ENCODE measurements around the gene ACYP2.

ACYP2 gene

GRCh38 chr2:54308186-54308585, 192.8 kb downstream of the ACYP2 start:
- TF ChIP-seq FOXP2 (optimal IDR thresholded peaks at IDR 0.05; ENCODE audit: borderline replicate concordance, extremely low read depth, extremely low read length, insufficient read depth) (no peak), REST (IDR thresholded peaks at IDR 0.05; ENCODE audit: insufficient read depth in 1 of 2, low read depth in 2 of 2, low read length in 2 of 2) (no peak), POLR2AphosphoS5 (IDR thresholded peaks at IDR 0.05; ENCODE audit: low read depth, low read length) (no peak), SIN3A (IDR thresholded peaks at IDR 0.05; ENCODE audit: borderline replicate concordance, insufficient read depth, low read length) (no peak), TAF1 (IDR thresholded peaks at IDR 0.05; ENCODE audit: borderline replicate concordance, insufficient read depth, low read length) (no peak)

- no peak for TF ChIP-seq TAF1 (IDR thresholded peaks at IDR 0.05; ENCODE audit: borderline replicate concordance, insufficient read depth, low read length)
- no peak for TF ChIP-seq REST (IDR thresholded peaks at IDR 0.05; ENCODE audit: insufficient read depth in 1 of 2, low read depth in 2 of 2, low read length in 2 of 2)
- no peak for TF ChIP-seq POLR2AphosphoS5 (IDR thresholded peaks at IDR 0.05; ENCODE audit: low read depth, low read length)
- TF ChIP-seq SIN3A (IDR thresholded peaks at IDR 0.05; ENCODE audit: borderline replicate concordance, insufficient read depth, low read length), result no peak
- TF ChIP-seq FOXP2 (optimal IDR thresholded peaks at IDR 0.05; ENCODE audit: borderline replicate concordance, extremely low read depth, extremely low read length, insufficient read depth), result no peak
Observed at GRCh38 chr2:54308782-54309181, 193.4 kb downstream of the ACYP2 start.

- TF ChIP-seq TAF1 (IDR thresholded peaks at IDR 0.05; ENCODE audit: borderline replicate concordance, insufficient read depth, low read length) (no peak), REST (IDR thresholded peaks at IDR 0.05; ENCODE audit: insufficient read depth in 1 of 2, low read depth in 2 of 2, low read length in 2 of 2) (no peak), SIN3A (IDR thresholded peaks at IDR 0.05; ENCODE audit: borderline replicate concordance, insufficient read depth, low read length) (no peak), POLR2AphosphoS5 (IDR thresholded peaks at IDR 0.05; ENCODE audit: low read depth, low read length) (no peak), FOXP2 (optimal IDR thresholded peaks at IDR 0.05; ENCODE audit: borderline replicate concordance, extremely low read depth, extremely low read length, insufficient read depth) (no peak)
Observed at GRCh38 chr2:54310311-54310710, 194.9 kb downstream of the ACYP2 start.

GRCh38 chr2:54310961-54311360, 195.5 kb downstream of the ACYP2 start:
- TF ChIP-seq SIN3A (IDR thresholded peaks at IDR 0.05; ENCODE audit: borderline replicate concordance, insufficient read depth, low read length) (no peak), REST (IDR thresholded peaks at IDR 0.05; ENCODE audit: insufficient read depth in 1 of 2, low read depth in 2 of 2, low read length in 2 of 2) (no peak), FOXP2 (optimal IDR thresholded peaks at IDR 0.05; ENCODE audit: borderline replicate concordance, extremely low read depth, extremely low read length, insufficient read depth) (no peak), POLR2AphosphoS5 (IDR thresholded peaks at IDR 0.05; ENCODE audit: low read depth, low read length) (no peak), TAF1 (IDR thresholded peaks at IDR 0.05; ENCODE audit: borderline replicate concordance, insufficient read depth, low read length) (no peak)

- TF ChIP-seq POLR2AphosphoS5 (IDR thresholded peaks at IDR 0.05; ENCODE audit: low read depth, low read length) (no peak), SIN3A (IDR thresholded peaks at IDR 0.05; ENCODE audit: borderline replicate concordance, insufficient read depth, low read length) (no peak), TAF1 (IDR thresholded peaks at IDR 0.05; ENCODE audit: borderline replicate concordance, insufficient read depth, low read length) (no peak), REST (IDR thresholded peaks at IDR 0.05; ENCODE audit: insufficient read depth in 1 of 2, low read depth in 2 of 2, low read length in 2 of 2) (no peak), FOXP2 (optimal IDR thresholded peaks at IDR 0.05; ENCODE audit: borderline replicate concordance, extremely low read depth, extremely low read length, insufficient read depth) (no peak)
Observed at GRCh38 chr2:54313147-54313546, 197.7 kb downstream of the ACYP2 start.

All from PFSK-1 (cell line).